Upper lobe of left lung (tissue), 6 donors: ENCODE data around the gene WIPI1. TPM values are rescaled to one million over a fixed set of nuclear protein-coding genes. Genes with fewer than 3 reads are reported as not detected.

Experiments used
- ATAC-seq, 2 donors: fragments of 200-7000 bp; cut with Tn5 transposase; one replicate each; pipeline ENCODE4 v1.9.1; 2022; ENCODE audit warnings: mild to moderate bottlenecking in 2 of 2, moderate library complexity in 2 of 2; ENCODE audit not compliant: low FRiP score in 2 of 2
- DNase-seq, 2 donors: peaks; one replicate each; pipeline ENCODE4 v3.0.0-alpha.2; 2019 to 2020
- H3K27ac ChIP-seq, 4 donors: fragments of 200-600 bp; sonication (generic); one replicate each; pipeline ENCODE4 v1.5.1; 2016 to 2019
- H3K27me3 ChIP-seq, 4 donors: fragments of 200-600 bp; sonication (generic); one replicate each; pipeline ENCODE4 v1.5.1; 2017 to 2019
- H3K36me3 ChIP-seq, 4 donors: fragments of 200-600 bp; sonication (generic); one replicate each; pipeline ENCODE4 v1.5.1; 2016 to 2019
- H3K4me1 ChIP-seq, 4 donors: fragments of 200-600 bp; sonication (generic); one replicate each; pipeline ENCODE4 v1.5.1; 2018 to 2019
- H3K4me3 ChIP-seq, 4 donors: fragments of 200-600 bp; sonication (generic); one replicate each; pipeline ENCODE4 v1.5.1; 2017 to 2019; ENCODE audit warnings: mild to moderate bottlenecking in 2 of 4, moderate library complexity in 1 of 4
- H3K9me3 ChIP-seq, 4 donors: fragments of 200-600 bp; sonication (generic); one replicate each; pipeline ENCODE4 v1.5.1; 2018 to 2019
- EP300 ChIP-seq, 4 donors: sonication (generic); formaldehyde crosslinking; IDR thresholded peaks; one replicate each; pipeline ENCODE4 v1.5.1; 2017; ENCODE audit warnings: antibody characterized with exemption in 4 of 4, control low read depth in 2 of 4
- POLR2A ChIP-seq, 4 donors: fragments of 450-650 bp; IDR thresholded peaks; one replicate each; pipeline ENCODE4 v1.5.1; 2016 to 2017; ENCODE audit warnings: antibody characterized with exemption in 4 of 4, mild to moderate bottlenecking in 2 of 4
- POLR2AphosphoS5 ChIP-seq, 2 donors: sonication (generic); formaldehyde crosslinking; IDR thresholded peaks; one replicate each; pipeline ENCODE4 v1.5.1; 2017; ENCODE audit warnings: antibody characterized with exemption in 2 of 2
- WGBS, 2 donors: methylation state at CpG; one replicate each; pipeline ENCODE4 v1.1.5; 2017 to 2018; 5-methylcytosine and 5-hydroxymethylcytosine counted together
- total RNA-seq, 6 donors: library from RNA; depleted of rRNA in 4 of 6; stranded (reverse); fragments of >200 nt in 4 of 6; gene quantifications; one replicate each; pipeline versions ENCODE4 v1.1.0 to v1.2.1, GENCODE V29; 2016 to 2021
- TF ChIP-seq, protein P1 (sequence below), 6 experiments: fragments of 450-650 bp in 4 of 6; fragments of 200-600 bp in 2 of 6; sonication (generic) in 2 of 6; IDR thresholded peaks; one replicate each; pipeline ENCODE4 v1.5.1; 2016 to 2019; ENCODE audit warnings: antibody characterized with exemption in 6 of 6
- donor health status: DM: no; HTN: no; CAD: no; lungs with moderate emphysema.
- donor health status: DM: no; HTN: yes; CAD: no; lungs with severe emphysema.

Gene WIPI1
- total RNA-seq, 6 donors from 2014 or later, result 34.7 to 151 (median 44.4) TPM

DNA sequence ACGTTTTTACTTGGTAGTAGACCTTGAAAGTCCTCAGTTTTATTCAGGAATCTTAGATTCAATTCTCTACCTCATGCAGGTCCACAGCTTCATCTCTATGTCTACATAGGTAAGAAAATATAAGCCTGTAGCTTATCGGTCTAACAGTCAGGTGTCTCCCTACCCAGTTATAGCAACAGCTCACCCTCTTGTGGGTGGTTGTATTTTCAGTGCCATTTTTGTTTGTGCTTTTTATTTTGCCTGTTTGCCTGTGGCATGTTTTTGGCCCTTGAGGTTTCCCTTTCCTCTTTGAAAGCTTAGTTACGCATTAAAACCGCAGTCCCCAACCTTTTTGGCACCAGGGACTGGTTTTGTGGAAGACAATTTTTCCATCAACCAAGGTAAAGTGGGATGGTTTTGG is 23.6 kb upstream of the WIPI1 start:
- 79 to 84% methylated on average over 4 of the region's 4 CpGs for WGBS, 2 donors
- no peak for TF ChIP-seq EP300 (IDR thresholded peaks at IDR 0.05)
- TF ChIP-seq POLR2A (IDR thresholded peaks at IDR 0.05), result no peak
- TF ChIP-seq, protein P1, sequence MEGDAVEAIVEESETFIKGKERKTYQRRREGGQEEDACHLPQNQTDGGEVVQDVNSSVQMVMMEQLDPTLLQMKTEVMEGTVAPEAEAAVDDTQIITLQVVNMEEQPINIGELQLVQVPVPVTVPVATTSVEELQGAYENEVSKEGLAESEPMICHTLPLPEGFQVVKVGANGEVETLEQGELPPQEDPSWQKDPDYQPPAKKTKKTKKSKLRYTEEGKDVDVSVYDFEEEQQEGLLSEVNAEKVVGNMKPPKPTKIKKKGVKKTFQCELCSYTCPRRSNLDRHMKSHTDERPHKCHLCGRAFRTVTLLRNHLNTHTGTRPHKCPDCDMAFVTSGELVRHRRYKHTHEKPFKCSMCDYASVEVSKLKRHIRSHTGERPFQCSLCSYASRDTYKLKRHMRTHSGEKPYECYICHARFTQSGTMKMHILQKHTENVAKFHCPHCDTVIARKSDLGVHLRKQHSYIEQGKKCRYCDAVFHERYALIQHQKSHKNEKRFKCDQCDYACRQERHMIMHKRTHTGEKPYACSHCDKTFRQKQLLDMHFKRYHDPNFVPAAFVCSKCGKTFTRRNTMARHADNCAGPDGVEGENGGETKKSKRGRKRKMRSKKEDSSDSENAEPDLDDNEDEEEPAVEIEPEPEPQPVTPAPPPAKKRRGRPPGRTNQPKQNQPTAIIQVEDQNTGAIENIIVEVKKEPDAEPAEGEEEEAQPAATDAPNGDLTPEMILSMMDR (IDR thresholded peaks at IDR 0.05), result no peak
- no peaks in the 10 kb centered on the region for H3K9me3 ChIP-seq

DNA sequence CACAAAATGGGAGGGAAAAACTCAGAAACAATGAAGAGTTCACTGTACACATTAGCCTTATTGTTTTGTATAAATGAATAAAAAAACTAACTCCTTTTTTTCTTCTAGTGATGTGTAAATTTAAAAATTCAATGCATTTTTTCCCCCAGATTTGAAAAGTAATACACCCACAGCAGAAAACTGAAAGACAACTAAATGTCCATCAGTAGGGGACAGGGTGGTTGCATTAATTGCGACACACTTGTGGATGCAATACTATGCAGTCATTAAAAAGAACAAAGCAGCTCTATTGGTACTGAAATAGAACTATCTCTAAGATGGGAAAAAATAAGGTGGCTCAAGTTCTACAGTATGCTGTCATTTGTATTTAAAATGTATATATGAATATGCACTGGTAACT is 13.7 kb upstream of the WIPI1 start:
- DNase-seq (no peak), ATAC-seq (no peak)
- Histone ChIP-seq H3K4me3 (no peak overlapping the region), H3K27me3 (no peaks in the 10 kb centered on the region), H3K27ac (no peak overlapping the region), H3K9me3 (no peaks in the 10 kb centered on the region), H3K4me1 (peaks cover 0 to 7% (median 3%) of the 10 kb centered on the region in 4 donors), H3K36me3 (no peaks in the 10 kb centered on the region)
- TF ChIP-seq POLR2A (IDR thresholded peaks at IDR 0.05), result no peak
- no peak for TF ChIP-seq POLR2AphosphoS5 (IDR thresholded peaks at IDR 0.05)
- TF ChIP-seq EP300 (IDR thresholded peaks at IDR 0.05), result no peak
- TF ChIP-seq, protein P1 (IDR thresholded peaks at IDR 0.05), result no peak
- 97% methylated on average over 1 of the region's 1 CpG for WGBS, 2 donors

More for the DNA sequence above, 23.6 kb upstream of the WIPI1 start:
- no peak for ATAC-seq
- Histone ChIP-seq H3K27me3 (no peaks in the 10 kb centered on the region), H3K4me3 (no peak overlapping the region), H3K4me1 (peaks cover 0 to 5% (median 0%) of the 10 kb centered on the region in 4 donors), H3K36me3 (no peaks in the 10 kb centered on the region), H3K27ac (no peak overlapping the region)
- DNase-seq, result no peak

DNA sequence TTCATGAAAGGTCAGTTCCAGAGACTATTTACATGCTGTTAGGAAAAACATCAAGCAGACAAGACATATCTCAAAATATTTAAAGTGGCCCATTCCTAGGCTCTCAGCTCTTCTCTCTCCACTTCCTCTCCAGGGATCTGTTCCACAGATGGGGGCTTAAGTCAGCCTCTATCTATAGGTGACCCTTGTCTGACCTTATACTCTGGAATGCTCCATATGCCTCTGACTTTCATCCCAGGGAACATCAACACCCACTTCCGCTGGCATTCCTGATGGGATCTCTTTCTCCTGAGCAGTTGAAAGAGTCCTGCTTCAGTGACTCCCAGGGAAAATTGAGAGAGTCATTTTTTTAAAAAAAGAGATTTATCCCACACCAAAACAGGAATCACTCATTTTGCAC is 11.5 kb upstream of the WIPI1 start:
- H3K9me3 ChIP-seq, result no peaks in the 10 kb centered on the region
- no peak overlapping the region for H3K27ac ChIP-seq
- no peaks in the 10 kb centered on the region for H3K36me3 ChIP-seq
- no peaks in the 10 kb centered on the region for H3K27me3 ChIP-seq
- H3K4me3 ChIP-seq, result no peak overlapping the region
- ATAC-seq (no peak), DNase-seq (no peak)
- no peak for TF ChIP-seq POLR2A (IDR thresholded peaks at IDR 0.05)
- TF ChIP-seq, protein P1 (IDR thresholded peaks at IDR 0.05), result no peak
- no peak for TF ChIP-seq POLR2AphosphoS5 (IDR thresholded peaks at IDR 0.05)
- no peak for TF ChIP-seq EP300 (IDR thresholded peaks at IDR 0.05)
- no peaks in the 10 kb centered on the region for H3K4me1 ChIP-seq
- 79 to 97% methylated on average over 1 of the region's 1 CpG for WGBS, 2 donors

DNA sequence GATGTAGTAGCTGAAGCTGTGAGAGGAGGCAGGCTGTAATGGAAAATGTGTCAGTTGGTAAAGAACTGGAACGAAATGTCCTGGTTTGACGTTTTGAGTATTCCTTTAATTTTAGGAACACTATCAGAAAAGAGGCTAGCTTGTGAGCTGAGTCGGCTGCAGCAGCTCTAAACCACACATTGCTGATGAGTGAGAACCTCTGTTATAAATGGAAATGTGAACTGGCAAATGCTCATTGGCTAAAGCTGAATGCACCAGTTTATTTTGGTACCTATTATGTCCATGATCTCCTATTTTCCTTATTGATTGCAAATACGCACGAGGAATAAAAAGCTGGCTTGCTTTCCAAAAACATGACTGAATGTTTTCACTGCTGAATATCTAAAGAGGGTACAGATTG is 11.0 kb upstream of the WIPI1 start:
- TF ChIP-seq POLR2A (IDR thresholded peaks at IDR 0.05) (no peak), POLR2AphosphoS5 (IDR thresholded peaks at IDR 0.05) (no peak), EP300 (IDR thresholded peaks at IDR 0.05) (no peak)
- TF ChIP-seq, protein P1 (IDR thresholded peaks at IDR 0.05), result no peak
- H3K27me3 ChIP-seq, result no peaks in the 10 kb centered on the region
- H3K4me3 ChIP-seq, result no peak overlapping the region
- H3K27ac ChIP-seq, result no peak overlapping the region
- H3K9me3 ChIP-seq, result no peaks in the 10 kb centered on the region
- no peak for ATAC-seq
- no peaks in the 10 kb centered on the region for H3K36me3 ChIP-seq
- no peak for DNase-seq
- no peaks in the 10 kb centered on the region for H3K4me1 ChIP-seq
- WGBS, 2 donors, result 47 to 74% methylated on average over 5 of the region's 5 CpGs

DNA sequence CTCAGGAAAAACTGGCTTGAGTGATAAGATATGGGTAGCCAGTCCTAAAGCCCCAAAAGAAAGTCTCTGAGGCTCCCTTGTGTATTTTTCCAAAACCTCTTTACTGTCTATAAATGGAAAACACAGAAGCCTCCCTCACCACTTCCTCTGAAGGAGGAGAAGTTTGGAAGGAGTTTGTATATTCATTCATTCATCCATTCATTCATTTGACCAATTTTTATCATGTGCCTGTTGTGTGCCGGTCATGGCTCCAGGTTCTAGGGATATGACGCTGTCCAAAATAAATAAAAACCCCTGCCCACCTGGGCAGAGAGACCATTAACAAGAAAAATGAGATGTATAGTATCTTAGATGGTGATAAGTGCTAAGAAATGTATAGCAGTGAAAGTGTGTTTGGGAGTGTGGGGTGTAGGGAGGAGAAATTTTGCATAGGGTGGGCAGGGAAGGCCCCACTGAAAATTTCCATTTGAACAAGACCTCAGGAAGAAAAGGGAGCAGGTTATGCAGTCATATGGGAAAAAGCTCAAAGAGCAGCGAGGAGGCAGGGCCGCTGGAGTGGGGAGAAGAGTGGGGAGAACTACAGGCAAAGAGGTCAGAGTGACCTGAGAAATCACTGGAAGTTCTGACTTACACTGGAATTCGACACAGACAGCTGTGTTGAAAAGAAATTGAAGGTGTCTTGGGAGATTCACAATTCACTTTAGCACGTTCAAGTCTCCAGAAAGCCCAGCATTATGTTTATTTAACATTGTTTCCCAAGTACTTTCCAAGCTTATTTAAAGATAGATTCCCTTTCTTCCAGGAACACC is 6.1 kb upstream of the WIPI1 start:
- no peak overlapping the region for H3K4me3 ChIP-seq
- no peak for ATAC-seq
- no peak overlapping the region for H3K27ac ChIP-seq
- peaks cover 18 to 33% (median 25%) of the 10 kb centered on the region in 4 donors for H3K4me1 ChIP-seq
- no peaks in the 10 kb centered on the region for H3K9me3 ChIP-seq
- DNase-seq, result no peak
- no peaks in the 10 kb centered on the region for H3K27me3 ChIP-seq
- no peaks in the 10 kb centered on the region for H3K36me3 ChIP-seq
- TF ChIP-seq, protein P1 (IDR thresholded peaks at IDR 0.05), result no peak
- TF ChIP-seq POLR2A (IDR thresholded peaks at IDR 0.05), result no peak
- TF ChIP-seq POLR2AphosphoS5 (IDR thresholded peaks at IDR 0.05), result no peak
- TF ChIP-seq EP300 (IDR thresholded peaks at IDR 0.05), result no peak
- WGBS, 2 donors, result 47 to 54% methylated on average over 6 of the region's 6 CpGs
